DOHH2 (cell line): Measurements from ENCODE around the gene SLC6A20.

Experiments
- H3F3A ChIP-seq: fragments of 200-600 bp; sonication (generic), shearing (Covaris generic); 2 replicates; pipeline ENCODE4 v1.6.0; 2016; ENCODE audit warnings: antibody characterized with exemption, mild to moderate bottlenecking; ENCODE audit not compliant: control insufficient read depth, insufficient read depth
- H3K27ac ChIP-seq: fragments of 200-600 bp; sonication (generic); 2 replicates; pipeline ENCODE4 v1.5.1; 2014; ENCODE audit warnings: low read depth, mild to moderate bottlenecking, low read length, moderate library complexity
- H3K27me3 ChIP-seq: fragments of 200-600 bp; sonication (generic); 2 replicates; pipeline ENCODE4 v1.6.1; 2014; ENCODE audit warnings: mild to moderate bottlenecking, low read length, mixed read lengths; ENCODE audit not compliant: control insufficient read depth
- H3K36me3 ChIP-seq: fragments of 200-600 bp; sonication (generic); 2 replicates; pipeline ENCODE4 v1.6.1; 2014; ENCODE audit warnings: mild to moderate bottlenecking, low read length, moderate library complexity, mixed read lengths; ENCODE audit not compliant: control insufficient read depth
- H3K4me1 ChIP-seq: fragments of 200-600 bp; sonication (generic); 2 replicates; pipeline ENCODE4 v1.6.1; 2014; ENCODE audit warnings: mild to moderate bottlenecking, low read length, mixed read lengths; ENCODE audit not compliant: control insufficient read depth
- H3K4me2 ChIP-seq: fragments of 200-600 bp; sonication (generic); 2 replicates; pipeline ENCODE4 v1.6.0; 2014; ENCODE audit warnings: mild to moderate bottlenecking, low read length, moderate library complexity
- H3K4me3 ChIP-seq: fragments of 200-600 bp; sonication (generic); 2 replicates; pipeline ENCODE4 v1.5.1; 2014; ENCODE audit warnings: mild to moderate bottlenecking, low read length, mixed read lengths
- H3K79me2 ChIP-seq: fragments of 200-600 bp; sonication (generic); 2 replicates; pipeline ENCODE4 v1.6.1; 2014; ENCODE audit warnings: mild to moderate bottlenecking, low read length, mixed read lengths; ENCODE audit not compliant: control insufficient read depth
- H3K9me2 ChIP-seq: fragments of 200-600 bp; sonication (generic); replicated peaks from 2 replicates; pipeline ENCODE4 v1.6.1; 2014; ENCODE audit warnings: mild to moderate bottlenecking, low read length, mixed read lengths; ENCODE audit not compliant: control insufficient read depth
- H3K9me3 ChIP-seq: fragments of 200-600 bp; sonication (generic); 2 replicates; pipeline ENCODE4 v1.6.1; 2014; ENCODE audit warnings: antibody characterized with exemption, low read length, mixed read lengths; ENCODE audit not compliant: control insufficient read depth, insufficient read depth
- H4K20me1 ChIP-seq: fragments of 200-600 bp; sonication (generic); 2 replicates; pipeline ENCODE4 v1.6.0; 2014; ENCODE audit warnings: low read depth, mild to moderate bottlenecking, antibody characterized with exemption, low read length, moderate library complexity; ENCODE audit not compliant: control insufficient read depth, insufficient read depth
- EZH2phosphoT487 ChIP-seq: fragments of 200-600 bp; sonication (generic); IDR thresholded peaks from 2 replicates; pipeline ENCODE4 v1.6.1; 2017; ENCODE audit warnings: borderline replicate concordance, mild to moderate bottlenecking, antibody characterized with exemption, low read length, moderate library complexity, mixed read lengths
- TF ChIP-seq, protein P1 (sequence below): fragments of 200-600 bp; sonication (generic); IDR thresholded peaks from one replicate; pipeline ENCODE4 v1.5.1; 2014; ENCODE audit warnings: antibody characterized with exemption, mild to moderate bottlenecking, low read depth, low read length; ENCODE audit not compliant: poor library complexity, severe bottlenecking

SLC6A20 gene

DNA sequence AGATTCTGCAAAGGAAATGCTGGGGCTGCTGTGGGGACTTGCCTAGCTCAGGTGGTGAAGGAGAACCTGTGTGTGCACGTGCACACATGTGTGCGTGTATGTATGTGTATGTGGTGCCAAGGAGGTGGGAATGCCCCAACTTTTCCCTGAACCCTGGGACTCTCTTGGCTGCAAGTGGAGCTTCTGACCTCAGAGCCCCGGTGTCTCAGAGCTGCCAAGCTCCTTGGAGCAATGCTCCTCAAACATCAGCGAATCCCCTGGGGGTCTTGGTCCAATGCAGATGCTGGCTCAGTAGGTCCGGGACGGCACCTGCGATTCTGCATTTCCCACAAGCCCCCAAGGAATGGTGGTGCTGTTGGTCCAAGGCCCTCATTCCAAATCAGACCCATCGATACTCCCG lies 5.8 kb upstream of the SLC6A20 start:
- no peaks in the 10 kb centered on the region for H3K79me2 ChIP-seq
- no peaks in the 10 kb centered on the region for H3K4me1 ChIP-seq
- TF ChIP-seq, protein P1, sequence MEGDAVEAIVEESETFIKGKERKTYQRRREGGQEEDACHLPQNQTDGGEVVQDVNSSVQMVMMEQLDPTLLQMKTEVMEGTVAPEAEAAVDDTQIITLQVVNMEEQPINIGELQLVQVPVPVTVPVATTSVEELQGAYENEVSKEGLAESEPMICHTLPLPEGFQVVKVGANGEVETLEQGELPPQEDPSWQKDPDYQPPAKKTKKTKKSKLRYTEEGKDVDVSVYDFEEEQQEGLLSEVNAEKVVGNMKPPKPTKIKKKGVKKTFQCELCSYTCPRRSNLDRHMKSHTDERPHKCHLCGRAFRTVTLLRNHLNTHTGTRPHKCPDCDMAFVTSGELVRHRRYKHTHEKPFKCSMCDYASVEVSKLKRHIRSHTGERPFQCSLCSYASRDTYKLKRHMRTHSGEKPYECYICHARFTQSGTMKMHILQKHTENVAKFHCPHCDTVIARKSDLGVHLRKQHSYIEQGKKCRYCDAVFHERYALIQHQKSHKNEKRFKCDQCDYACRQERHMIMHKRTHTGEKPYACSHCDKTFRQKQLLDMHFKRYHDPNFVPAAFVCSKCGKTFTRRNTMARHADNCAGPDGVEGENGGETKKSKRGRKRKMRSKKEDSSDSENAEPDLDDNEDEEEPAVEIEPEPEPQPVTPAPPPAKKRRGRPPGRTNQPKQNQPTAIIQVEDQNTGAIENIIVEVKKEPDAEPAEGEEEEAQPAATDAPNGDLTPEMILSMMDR, result no peak
- no peak for TF ChIP-seq EZH2phosphoT487
- H3K9me2 ChIP-seq, result no peaks in the 10 kb centered on the region
- no peaks in the 10 kb centered on the region for H3F3A ChIP-seq
- H3K4me2 ChIP-seq, result no peak overlapping the region
- H3K27ac ChIP-seq, result no peak overlapping the region
- H3K4me3 ChIP-seq, result no peak overlapping the region
- H4K20me1 ChIP-seq, result no peaks in the 10 kb centered on the region
- H3K36me3 ChIP-seq, result no peaks in the 10 kb centered on the region
- no peaks in the 10 kb centered on the region for H3K9me3 ChIP-seq
- H3K27me3 ChIP-seq, result 0 out of 2 replicates have a peak, but pooled peaks cover 5% of the 10 kb centered on the region

DNA sequence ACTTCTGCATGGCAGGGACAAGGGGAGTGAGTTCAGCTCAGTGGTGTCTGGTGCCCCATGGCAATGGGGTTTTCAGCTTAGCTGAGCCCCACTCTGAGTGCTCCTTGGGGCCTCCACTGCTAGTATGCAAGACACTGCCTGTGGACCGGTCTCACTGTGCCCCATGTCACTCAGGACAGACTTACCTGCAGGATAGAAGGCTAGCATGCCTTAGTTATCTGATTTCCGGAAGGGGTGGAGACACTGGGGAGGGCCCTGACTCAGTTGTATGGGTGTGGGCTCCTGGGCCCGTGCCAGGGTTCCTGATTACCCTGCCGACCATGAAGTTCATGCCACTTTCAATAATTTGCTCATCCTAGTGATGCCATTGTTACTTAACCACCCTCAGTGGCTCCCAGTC lies 4.3 kb upstream of the SLC6A20 start:
- H3K4me3 ChIP-seq, result no peak overlapping the region

GRCh38 chr3:45799586-45799985 lies 3.2 kb upstream of the SLC6A20 start:
- no peak for TF ChIP-seq EZH2phosphoT487
- TF ChIP-seq, protein P1, result no peak
- no peaks in the 10 kb centered on the region for H3K79me2 ChIP-seq
- H3K27ac ChIP-seq, result no peak overlapping the region
- no peaks in the 10 kb centered on the region for H3K9me3 ChIP-seq
- no peaks in the 10 kb centered on the region for H3K4me1 ChIP-seq
- no peaks in the 10 kb centered on the region for H3K9me2 ChIP-seq
- no peaks in the 10 kb centered on the region for H3F3A ChIP-seq
- no peak overlapping the region for H3K4me2 ChIP-seq
- no peaks in the 10 kb centered on the region for H3K36me3 ChIP-seq
- no peak overlapping the region for H3K4me3 ChIP-seq
- 0 out of 2 replicates have a peak, but pooled peaks cover 5% of the 10 kb centered on the region for H3K27me3 ChIP-seq
- H4K20me1 ChIP-seq, result no peaks in the 10 kb centered on the region

More for the DNA sequence above, 4.3 kb upstream of the SLC6A20 start:
- Histone ChIP-seq H3K27me3 (0 out of 2 replicates have a peak, but pooled peaks cover 5% of the 10 kb centered on the region), H3K79me2 (no peaks in the 10 kb centered on the region), H3K9me2 (no peaks in the 10 kb centered on the region), H3K36me3 (no peaks in the 10 kb centered on the region), H3K4me1 (no peaks in the 10 kb centered on the region), H3K27ac (no peak overlapping the region), H3F3A (no peaks in the 10 kb centered on the region), H3K4me2 (no peak overlapping the region), H3K9me3 (no peaks in the 10 kb centered on the region), H4K20me1 (no peaks in the 10 kb centered on the region)
- TF ChIP-seq EZH2phosphoT487, result no peak
- TF ChIP-seq, protein P1, result no peak
